ENCODE results near the gene LY6G5B.

Gene LY6G5B

GRCh38 chr6:31683591-31683990 lies 13.8 kb downstream of the LY6G5B start:
- no peak for DNase-seq (ENCODE audit: extremely low read depth, low read depth)
- no peak for TF ChIP-seq CTCF (IDR thresholded peaks at IDR 0.05; ENCODE audit: low read depth, low read length, missing control alignments)
- no peak overlapping the region for H3K4me3 ChIP-seq (replicated peaks; ENCODE audit: low read depth, low read length)

GRCh38 chr6:31686483-31686882 lies 16.7 kb downstream of the LY6G5B start:
- no peak for TF ChIP-seq CTCF (IDR thresholded peaks at IDR 0.05; ENCODE audit: low read depth, low read length, missing control alignments)
- H3K4me3 ChIP-seq (replicated peaks; ENCODE audit: low read depth, low read length), result no peak overlapping the region
- DNase-seq (ENCODE audit: extremely low read depth, low read depth), result no peak

- H3K4me3 ChIP-seq (replicated peaks; ENCODE audit: low read depth, low read length), result no peak overlapping the region
- no peak for DNase-seq (ENCODE audit: extremely low read depth, low read depth)
- TF ChIP-seq CTCF (IDR thresholded peaks at IDR 0.05; ENCODE audit: low read depth, low read length, missing control alignments), result no peak
Measured at GRCh38 chr6:31687321-31687720, 17.5 kb downstream of the LY6G5B start.

GRCh38 chr6:31687860-31688693 lies 18.3 kb downstream of the LY6G5B start:
- TF ChIP-seq CTCF (IDR thresholded peaks at IDR 0.05; ENCODE audit: low read depth, low read length, missing control alignments), result no peak
- no peak overlapping the region for H3K4me3 ChIP-seq (replicated peaks; ENCODE audit: low read depth, low read length)

GRCh38 chr6:31689249-31690110 lies 19.7 kb downstream of the LY6G5B start:
- peak; percentile 51 for TF ChIP-seq CTCF (IDR thresholded peaks at IDR 0.05; ENCODE audit: low read depth, low read length, missing control alignments)
- no peak for DNase-seq (ENCODE audit: extremely low read depth, low read depth)

More at GRCh38 chr6:31687860-31688693, 18.3 kb downstream of the LY6G5B start:
- DNase-seq (ENCODE audit: extremely low read depth, low read depth), result no peak

GRCh38 chr6:31690231-31691077 lies 20.7 kb downstream of the LY6G5B start:
- DNase-seq (ENCODE audit: extremely low read depth, low read depth), result no peak
- no peak overlapping the region for H3K4me3 ChIP-seq (replicated peaks; ENCODE audit: low read depth, low read length)
- TF ChIP-seq CTCF (IDR thresholded peaks at IDR 0.05; ENCODE audit: low read depth, low read length, missing control alignments), result no peak

More at GRCh38 chr6:31689249-31690110, 19.7 kb downstream of the LY6G5B start:
- H3K4me3 ChIP-seq (replicated peaks; ENCODE audit: low read depth, low read length), result no peak overlapping the region
